Tibial artery (tissue), 4 donors: ENCODE measurements around the gene BZW1.
"Not testable (repeated sequence)": the region's sequence is repeated elsewhere in the genome, so short reads cannot be mapped to it uniquely, and the experiment has no call there.

Source experiments
- DNase-seq, 2 donors: peaks; one replicate each; pipeline ENCODE4 v3.0.0-alpha.2; 2019
- H3K27ac ChIP-seq, 2 donors: fragments of 200-600 bp; sonication (generic) in 1 of 2; 1 replicate in 1 of 2; 2 replicates in 1 of 2; pipeline ENCODE4 v1.5.1; 2018 to 2019; ENCODE audit warnings: mild to moderate bottlenecking in 1 of 2
- H3K27me3 ChIP-seq, 2 donors: fragments of 200-600 bp; sonication (generic) in 1 of 2; one replicate each; pipeline versions ENCODE4 v1.5.1 to v1.6.0; 2016 to 2019
- H3K36me3 ChIP-seq, 3 donors: fragments of 200-600 bp; sonication (generic) in 2 of 3; one replicate each; pipeline ENCODE4 v1.5.1; 2016 to 2019; ENCODE audit warnings: mild to moderate bottlenecking in 2 of 3
- H3K4me1 ChIP-seq, 4 donors: fragments of 200-600 bp; sonication (generic) in 2 of 4; 1 replicate in 3 of 4; 2 replicates in 1 of 4; pipeline ENCODE4 v1.5.1; 2016 to 2019
- H3K4me3 ChIP-seq, 2 donors: fragments of 200-600 bp; sonication (generic) in 1 of 2; 1 replicate in 1 of 2; 2 replicates in 1 of 2; pipeline ENCODE4 v1.5.1; 2018 to 2019; ENCODE audit warnings: mild to moderate bottlenecking in 2 of 2
- H3K9me3 ChIP-seq, 3 donors: fragments of 200-600 bp; sonication (generic) in 1 of 3; one replicate each; pipeline ENCODE4 v1.5.1; 2016 to 2019
- intact Hi-C: fragments of 100-400 bp; cut with DNase I; formaldehyde crosslinking; loops from one replicate; pipeline ENCODE4 v1.15.0; 2023; ENCODE audit warnings: low total_unique reads
- TF ChIP-seq, protein P1 (sequence below), 2 experiments: fragments of 200-600 bp in 1 of 2; fragments of 450-650 bp in 1 of 2; IDR thresholded peaks; one replicate each; pipeline ENCODE4 v1.5.1; 2017 to 2019; ENCODE audit warnings: antibody characterized with exemption in 2 of 2, mild to moderate bottlenecking in 1 of 2, moderate library complexity in 1 of 2

The BZW1 gene

DNA sequence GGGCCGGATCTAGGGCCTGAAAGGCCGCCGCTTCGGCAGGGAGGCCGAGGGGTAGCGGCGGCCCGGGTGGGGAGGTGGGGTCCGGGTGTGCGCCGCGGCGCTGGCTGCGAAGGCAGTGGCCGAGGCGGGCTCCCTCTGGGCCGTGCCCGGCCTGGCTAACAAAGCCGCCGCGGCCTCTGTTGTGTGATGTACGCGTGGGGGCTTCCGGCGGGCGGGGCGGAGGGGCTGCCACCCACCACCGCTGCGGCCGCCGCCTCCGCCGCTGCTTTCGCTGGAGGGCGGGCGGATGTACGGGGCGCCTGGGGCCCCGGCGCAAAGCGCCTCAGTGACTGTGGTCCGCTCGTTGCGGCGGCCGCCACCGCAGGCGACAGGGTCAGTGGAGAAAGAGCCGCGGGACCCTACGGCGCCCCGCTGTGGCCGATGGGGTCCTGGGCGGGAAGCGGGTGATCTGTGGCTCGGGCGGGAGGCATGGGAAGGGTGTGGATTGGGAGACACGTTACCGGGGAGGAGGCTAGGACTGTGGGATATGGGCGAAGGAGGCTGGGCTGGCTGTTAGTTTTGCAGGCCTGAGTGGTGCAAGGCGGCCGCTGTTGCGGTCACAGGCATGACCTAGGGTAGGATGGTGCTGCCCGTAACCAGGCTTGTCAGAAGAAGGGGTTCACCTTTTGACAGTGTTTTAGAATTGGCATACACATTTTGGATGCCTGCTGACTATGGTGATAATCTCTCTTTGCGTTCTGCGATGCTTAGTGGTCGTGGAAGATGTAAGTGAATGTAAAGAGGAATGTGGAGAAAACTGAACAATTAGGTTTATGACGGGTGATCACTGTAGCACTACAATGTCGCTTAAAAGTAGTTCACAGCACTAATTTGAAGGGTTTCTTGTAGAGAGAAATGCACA, 662 bp downstream of the BZW1 start:
- peak; percentile 81 to 87 for DNase-seq
- H3K27me3 ChIP-seq = no peaks in the 10 kb centered on the region
- intact Hi-C loops = loop anchor here (1.0 to 5.0 kb wide), 3 partner anchors 50 to 260 kb away; partner anchors contain the start of genes CLK1, HYCC2 and NDUFB3
- H3K4me3 ChIP-seq = peak overlapping the region; percentile 84 to 100
- H3K9me3 ChIP-seq = no peaks in the 10 kb centered on the region
- peak overlapping the region; percentile 94 to 100 for H3K27ac ChIP-seq
- peaks cover 30 to 41% (median 37%) of the 10 kb centered on the region in 3 donors for H3K36me3 ChIP-seq
- TF ChIP-seq, protein P1, sequence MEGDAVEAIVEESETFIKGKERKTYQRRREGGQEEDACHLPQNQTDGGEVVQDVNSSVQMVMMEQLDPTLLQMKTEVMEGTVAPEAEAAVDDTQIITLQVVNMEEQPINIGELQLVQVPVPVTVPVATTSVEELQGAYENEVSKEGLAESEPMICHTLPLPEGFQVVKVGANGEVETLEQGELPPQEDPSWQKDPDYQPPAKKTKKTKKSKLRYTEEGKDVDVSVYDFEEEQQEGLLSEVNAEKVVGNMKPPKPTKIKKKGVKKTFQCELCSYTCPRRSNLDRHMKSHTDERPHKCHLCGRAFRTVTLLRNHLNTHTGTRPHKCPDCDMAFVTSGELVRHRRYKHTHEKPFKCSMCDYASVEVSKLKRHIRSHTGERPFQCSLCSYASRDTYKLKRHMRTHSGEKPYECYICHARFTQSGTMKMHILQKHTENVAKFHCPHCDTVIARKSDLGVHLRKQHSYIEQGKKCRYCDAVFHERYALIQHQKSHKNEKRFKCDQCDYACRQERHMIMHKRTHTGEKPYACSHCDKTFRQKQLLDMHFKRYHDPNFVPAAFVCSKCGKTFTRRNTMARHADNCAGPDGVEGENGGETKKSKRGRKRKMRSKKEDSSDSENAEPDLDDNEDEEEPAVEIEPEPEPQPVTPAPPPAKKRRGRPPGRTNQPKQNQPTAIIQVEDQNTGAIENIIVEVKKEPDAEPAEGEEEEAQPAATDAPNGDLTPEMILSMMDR (IDR thresholded peaks at IDR 0.05) = peak; percentile 58 to 64
- peaks cover 0 to 46% (median 34%) of the 10 kb centered on the region in 4 donors for H3K4me1 ChIP-seq

DNA sequence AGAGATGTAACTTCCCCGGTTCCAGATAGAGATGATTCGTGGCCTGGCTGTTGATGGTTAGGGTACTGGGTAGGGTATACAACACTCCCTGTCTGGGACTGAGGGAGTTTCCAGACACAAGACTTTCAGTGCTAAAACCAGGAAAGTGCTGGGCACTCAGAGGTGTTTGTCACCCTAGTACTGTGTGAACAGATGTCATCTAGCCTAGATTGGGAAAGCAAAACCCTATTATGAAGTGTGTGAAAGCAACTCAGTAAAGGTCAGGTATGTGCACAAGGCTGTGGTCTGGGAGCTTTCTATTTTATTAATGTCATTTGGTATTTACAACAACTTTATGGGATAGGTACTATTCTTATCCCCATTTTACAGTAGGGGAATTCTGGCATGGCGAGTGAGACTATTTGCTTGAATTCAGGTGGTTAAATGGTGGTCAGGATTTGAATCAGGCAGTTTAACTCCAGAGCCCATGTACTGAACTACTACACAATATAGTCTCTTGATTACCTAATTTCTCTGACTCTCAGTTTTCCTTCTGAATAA, 2.6 kb downstream of the BZW1 start:
- H3K4me1 ChIP-seq = peaks cover 0 to 46% (median 34%) of the 10 kb centered on the region in 4 donors
- no peaks in the 10 kb centered on the region for H3K27me3 ChIP-seq
- DNase-seq = no peak
- peak overlapping the region in 1 of 2 donors; percentile 12 for H3K27ac ChIP-seq
- H3K36me3 ChIP-seq = peaks cover 48 to 61% (median 57%) of the 10 kb centered on the region in 3 donors
- TF ChIP-seq, protein P1 (IDR thresholded peaks at IDR 0.05) = no peak
- intact Hi-C loops = loop anchor here (5.0 kb wide), 2 partner anchors 48 to 258 kb away; partner anchors contain the start of genes CLK1, HYCC2 and NDUFB3
- H3K4me3 ChIP-seq = no peak overlapping the region
- H3K9me3 ChIP-seq = no peaks in the 10 kb centered on the region

- peaks cover 54 to 67% (median 63%) of the 10 kb centered on the region in 3 donors for H3K36me3 ChIP-seq
- intact Hi-C loops = loop anchor here (5.0 kb wide), 2 partner anchors 47 to 257 kb away; partner anchors contain the start of genes CLK1, HYCC2 and NDUFB3
- H3K4me1 ChIP-seq = peaks cover 0 to 42% (median 32%) of the 10 kb centered on the region in 4 donors
- H3K27ac ChIP-seq = no peak overlapping the region
- TF ChIP-seq, protein P1 (IDR thresholded peaks at IDR 0.05) = no peak
- H3K9me3 ChIP-seq = no peaks in the 10 kb centered on the region
- no peaks in the 10 kb centered on the region for H3K27me3 ChIP-seq
- DNase-seq = no peak
- H3K4me3 ChIP-seq = no peak overlapping the region
Measured at GRCh38 chr2:200814917-200815316, 3.2 kb downstream of the BZW1 start.

GRCh38 chr2:200818732-200819131, 7.0 kb downstream of the BZW1 start:
- H3K9me3 ChIP-seq, H3K4me3 ChIP-seq, intact Hi-C loops, H3K27ac ChIP-seq, DNase-seq, H3K27me3 ChIP-seq: not testable (repeated sequence)
- H3K36me3 ChIP-seq = peaks cover 75 to 84% (median 83%) of the 10 kb centered on the region in 3 donors
- H3K4me1 ChIP-seq = peaks cover 0 to 20% (median 15%) of the 10 kb centered on the region in 4 donors

- TF ChIP-seq, protein P1 (IDR thresholded peaks at IDR 0.05) = no peak
- Histone ChIP-seq H3K36me3 (peaks cover 63 to 79% (median 67%) of the 10 kb centered on the region in 3 donors), H3K9me3 (no peaks in the 10 kb centered on the region), H3K27me3 (no peaks in the 10 kb centered on the region), H3K27ac (no peak overlapping the region), H3K4me3 (no peak overlapping the region), H3K4me1 (peaks cover 0 to 3% (median 0%) of the 10 kb centered on the region in 4 donors)
- no peak for DNase-seq
- intact Hi-C loops = no loop called here
Measured at GRCh38 chr2:200820573-200821234, 9.0 kb downstream of the BZW1 start.
